GM13976 (cell line): ENCODE data around the gene ITPR2.

Experiments used
- DNase-seq: peaks from one replicate; pipeline ENCODE4 v3.0.0; 2012; ENCODE audit warnings: low spot score
- in situ Hi-C: fragments of 300-500 bp; cut with MboI; formaldehyde crosslinking; loops from one replicate; pipeline ENCODE4 v1.12.0; 2022; ENCODE audit warnings: low sequenced_read_pairs, mixed read lengths, inconsistent platforms; ENCODE audit not compliant: unreplicated experiment
- TF ChIP-seq, protein P1 (sequence below): IDR thresholded peaks from 2 replicates; pipeline ENCODE4 v1.5.1; 2012; ENCODE audit warnings: borderline replicate concordance, mild to moderate bottlenecking; ENCODE audit not compliant: insufficient read depth; ENCODE audit errors: extremely low read depth, missing control alignments, control extremely low read depth

The ITPR2 gene

DNA sequence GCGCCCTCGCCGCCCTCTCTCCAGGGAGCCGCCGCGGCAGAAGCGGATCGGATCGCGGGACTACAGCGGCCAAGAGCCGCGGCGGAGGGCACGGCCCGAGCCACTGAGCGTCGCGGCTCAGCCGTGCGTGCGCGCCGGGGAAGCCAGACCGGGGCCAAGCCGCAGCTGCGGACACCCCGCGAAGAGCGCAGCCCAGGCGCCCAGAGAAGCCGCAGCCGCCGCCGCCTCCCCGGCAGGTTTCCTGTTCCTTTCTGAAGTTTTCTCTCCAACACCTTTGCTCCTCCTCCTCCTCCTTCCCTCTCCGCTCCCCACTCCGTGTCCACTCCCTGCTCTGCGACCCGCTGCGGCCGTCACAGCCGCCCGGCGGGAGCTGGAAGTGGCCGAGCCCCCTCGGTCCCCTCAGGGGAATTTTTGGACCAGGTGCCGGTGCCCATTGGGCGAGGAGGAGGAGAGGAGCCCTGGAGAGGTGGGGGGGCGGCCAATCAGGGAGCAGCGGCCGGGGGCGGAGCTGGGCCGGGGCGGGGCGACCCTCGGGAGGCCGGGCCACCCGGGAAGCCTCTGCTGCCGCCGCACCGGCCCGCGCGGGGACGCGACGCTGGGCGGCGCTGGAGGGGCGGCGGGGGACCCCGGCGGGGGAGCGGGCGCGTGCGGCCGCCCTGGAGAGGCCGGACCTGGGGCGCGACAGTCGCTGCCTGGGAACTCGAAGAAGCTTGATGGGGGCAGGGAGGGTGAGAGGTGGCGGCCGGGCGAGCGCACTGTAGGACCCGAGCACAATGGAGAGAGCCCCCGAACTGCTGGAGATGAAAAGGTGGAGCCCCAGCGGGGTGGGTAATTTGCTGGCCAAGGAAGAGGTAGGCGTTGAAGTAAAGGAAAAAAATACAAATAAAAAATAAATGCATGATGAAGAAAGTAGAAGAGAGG is at the start of gene ITPR2:
Gene ITPR2, minus strand, starts transcription at position 373 of the 921 bp plus-strand sequence. CDS start 413 bp downstream, outside the sequence.
- DNase-seq, result peak; percentile 99
- in situ Hi-C loops, result no loop called here
- TF ChIP-seq, protein P1, sequence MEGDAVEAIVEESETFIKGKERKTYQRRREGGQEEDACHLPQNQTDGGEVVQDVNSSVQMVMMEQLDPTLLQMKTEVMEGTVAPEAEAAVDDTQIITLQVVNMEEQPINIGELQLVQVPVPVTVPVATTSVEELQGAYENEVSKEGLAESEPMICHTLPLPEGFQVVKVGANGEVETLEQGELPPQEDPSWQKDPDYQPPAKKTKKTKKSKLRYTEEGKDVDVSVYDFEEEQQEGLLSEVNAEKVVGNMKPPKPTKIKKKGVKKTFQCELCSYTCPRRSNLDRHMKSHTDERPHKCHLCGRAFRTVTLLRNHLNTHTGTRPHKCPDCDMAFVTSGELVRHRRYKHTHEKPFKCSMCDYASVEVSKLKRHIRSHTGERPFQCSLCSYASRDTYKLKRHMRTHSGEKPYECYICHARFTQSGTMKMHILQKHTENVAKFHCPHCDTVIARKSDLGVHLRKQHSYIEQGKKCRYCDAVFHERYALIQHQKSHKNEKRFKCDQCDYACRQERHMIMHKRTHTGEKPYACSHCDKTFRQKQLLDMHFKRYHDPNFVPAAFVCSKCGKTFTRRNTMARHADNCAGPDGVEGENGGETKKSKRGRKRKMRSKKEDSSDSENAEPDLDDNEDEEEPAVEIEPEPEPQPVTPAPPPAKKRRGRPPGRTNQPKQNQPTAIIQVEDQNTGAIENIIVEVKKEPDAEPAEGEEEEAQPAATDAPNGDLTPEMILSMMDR, result peak; percentile 71

DNA sequence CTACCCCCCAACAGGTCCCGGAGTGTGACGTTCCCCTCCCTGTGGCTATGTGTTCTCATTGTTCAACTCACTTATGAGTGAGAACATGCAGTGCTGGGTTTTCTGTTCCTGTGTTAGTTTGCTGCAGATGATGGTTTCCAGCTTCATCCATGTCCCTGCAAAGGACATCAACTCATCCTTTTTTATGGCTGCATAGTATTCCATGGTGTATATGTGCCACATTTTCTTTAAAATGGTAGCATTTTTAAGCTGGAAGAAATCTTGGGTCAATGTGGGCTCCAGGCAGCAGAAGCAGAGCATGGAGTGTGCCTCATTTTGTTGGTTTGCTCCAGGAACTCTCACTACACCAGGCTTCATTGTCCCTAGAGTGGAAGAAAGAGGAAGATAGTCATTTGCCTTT is 47.6 kb upstream of the ITPR2 start:
- in situ Hi-C loops, result no loop called here
- no peak for DNase-seq
- TF ChIP-seq, protein P1, result no peak

DNA sequence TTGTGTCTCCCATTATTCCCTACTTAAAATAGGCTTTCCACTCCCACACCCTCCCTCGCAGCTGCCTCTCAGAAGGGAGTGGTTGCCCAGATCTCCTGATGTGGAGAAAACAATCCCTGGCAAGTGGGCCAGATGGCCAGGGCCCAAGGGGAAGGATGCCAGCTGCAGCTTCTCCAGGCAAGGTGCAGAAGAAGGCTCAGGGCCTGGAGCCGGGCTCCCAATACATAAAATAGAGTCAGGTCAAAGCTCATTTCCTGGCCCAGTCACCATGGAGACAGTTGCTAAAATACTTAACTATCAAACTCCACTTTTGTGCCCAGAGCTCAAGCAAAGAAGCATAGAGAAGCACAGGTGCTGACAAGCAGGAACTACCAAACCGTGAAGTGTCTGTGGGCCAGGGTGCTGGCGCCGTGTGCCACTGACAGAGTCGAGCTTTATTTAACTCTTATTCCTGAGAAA is 45.7 kb upstream of the ITPR2 start:
- in situ Hi-C loops, result no loop called here
- TF ChIP-seq, protein P1, result no peak
- no peak for DNase-seq

DNA sequence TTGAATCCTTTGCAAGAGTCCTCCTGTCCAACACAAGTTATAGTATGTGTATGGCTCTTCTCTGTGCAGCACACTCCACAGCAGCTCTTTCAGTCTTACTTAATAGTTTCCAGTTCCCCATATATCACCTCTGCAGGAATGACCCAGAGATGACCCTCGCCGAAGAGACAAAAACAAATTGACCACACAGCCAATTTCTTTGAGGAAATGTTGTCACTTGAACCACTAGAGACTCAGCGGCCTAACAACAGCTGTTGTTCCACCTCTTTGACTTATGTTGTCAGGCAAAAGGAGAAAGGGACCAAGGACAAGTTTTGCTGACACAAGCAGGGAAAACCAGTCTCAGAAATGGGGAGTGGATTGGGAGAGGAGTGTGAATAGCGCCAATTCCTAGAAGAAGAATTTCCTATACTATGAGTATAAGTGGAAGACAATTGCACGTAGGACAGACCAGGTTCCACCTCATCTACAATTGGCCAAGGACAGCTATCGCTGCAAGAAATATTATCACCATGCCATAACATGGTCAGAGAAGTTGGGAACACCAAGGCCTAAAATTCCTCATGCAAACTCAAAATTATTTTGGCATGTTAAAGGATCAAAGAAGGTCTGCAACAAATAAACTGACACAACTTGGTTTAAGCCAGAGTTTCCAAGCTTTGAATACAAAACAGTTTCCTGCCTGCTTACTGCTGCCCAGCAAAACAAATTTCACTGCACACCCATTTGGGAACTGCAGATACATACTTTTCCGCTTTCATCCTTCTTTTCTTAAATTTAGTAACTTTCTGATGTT is 41.7 kb upstream of the ITPR2 start:
- DNase-seq, result peak; percentile 56
- in situ Hi-C loops, result loop anchor here (25.0 kb wide), 1 partner anchor 762 kb away; no protein-coding TSS in a partner anchor
- TF ChIP-seq, protein P1, result no peak

DNA sequence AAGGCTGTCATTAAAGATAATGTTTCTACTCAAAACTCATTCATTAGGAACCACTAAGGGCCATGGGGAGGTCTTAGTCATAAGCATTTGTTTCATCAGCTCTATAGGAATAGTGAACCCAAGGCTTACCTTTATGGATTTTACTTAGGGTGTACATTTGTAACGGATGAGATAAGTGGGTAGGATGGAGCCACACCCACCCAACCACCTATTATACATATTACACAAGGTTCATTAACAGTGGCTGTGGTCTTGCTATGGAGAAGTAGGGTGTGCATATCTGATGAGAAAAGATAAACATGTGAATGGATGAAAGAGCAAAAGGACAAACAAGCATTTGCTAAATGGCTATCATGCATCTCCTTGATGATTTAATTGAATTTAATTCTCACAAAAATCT is 39.6 kb upstream of the ITPR2 start:
- no peak for DNase-seq
- in situ Hi-C loops, result loop anchor here (25.0 kb wide), 1 partner anchor 760 kb away; no protein-coding TSS in a partner anchor
- TF ChIP-seq, protein P1, result no peak

DNA sequence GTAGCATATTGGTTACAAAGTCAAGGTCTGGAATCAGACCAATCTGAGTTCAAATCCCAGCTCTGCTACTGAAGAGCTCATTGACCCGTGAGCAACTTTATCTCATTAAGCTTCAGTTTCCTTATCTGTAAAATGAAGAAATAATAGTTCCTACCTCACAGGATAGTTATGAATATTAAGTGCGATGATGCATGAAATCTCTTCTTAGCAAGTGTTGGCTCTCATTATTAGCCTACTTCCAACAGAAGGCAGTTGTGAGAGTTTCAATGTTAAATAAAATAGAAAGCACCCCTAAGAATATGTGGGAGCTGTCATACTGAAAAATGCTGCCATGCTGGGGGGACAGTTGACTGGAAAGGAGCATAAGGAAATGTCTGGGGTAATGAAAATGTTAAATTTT is 39.0 kb upstream of the ITPR2 start:
- TF ChIP-seq, protein P1, result no peak
- in situ Hi-C loops, result loop anchor here (25.0 kb wide), 1 partner anchor 760 kb away; no protein-coding TSS in a partner anchor
- no peak for DNase-seq
